ENCODE measurements around the gene TRABD2B.

- TF ChIP-seq CTCF (IDR thresholded peaks at IDR 0.05; ENCODE audit: borderline replicate concordance, extremely low read depth, low read length, poor library complexity, severe bottlenecking): no peak
- no peak for TF ChIP-seq EZH2 (IDR thresholded peaks at IDR 0.05; ENCODE audit: borderline replicate concordance, low read depth, low read length, severe bottlenecking)
These were observed 212.7 kb downstream of the TRABD2B start for GRCh38 chr1:47784497-47784822.

All from DND-41 (cell line).